Esophagus (tissue), 2 donors: ENCODE measurements around the gene CCDC61. TPM values are rescaled to one million over a fixed set of nuclear protein-coding genes. Genes with fewer than 3 reads are reported as not detected.

ENCODE experiments used
- H3K27ac ChIP-seq, 2 donors: one replicate each; pipeline ENCODE4 v1.5.1; 2013; ENCODE audit warnings: low read depth in 2 of 2, mild to moderate bottlenecking in 2 of 2, inconsistent platforms in 1 of 2, low read length in 1 of 2, moderate library complexity in 1 of 2
- H3K27me3 ChIP-seq, 2 donors: one replicate each; pipeline ENCODE4 v1.6.1; 2013; ENCODE audit warnings: low read length in 2 of 2, control low read depth in 1 of 2, mild to moderate bottlenecking in 1 of 2; ENCODE audit not compliant: insufficient read depth in 2 of 2, control insufficient read depth in 1 of 2
- H3K36me3 ChIP-seq, 2 donors: one replicate each; pipeline ENCODE4 v1.6.1; 2013; ENCODE audit warnings: low read length in 1 of 2; ENCODE audit not compliant: control insufficient read depth in 2 of 2, insufficient read depth in 2 of 2
- H3K4me1 ChIP-seq, 2 donors: one replicate each; pipeline ENCODE4 v1.6.1; 2013; ENCODE audit warnings: low read length in 1 of 2; ENCODE audit not compliant: control insufficient read depth in 2 of 2, insufficient read depth in 2 of 2
- H3K4me3 ChIP-seq, 2 donors: one replicate each; pipeline ENCODE4 v1.5.1; 2013; ENCODE audit warnings: low read length in 2 of 2, mild to moderate bottlenecking in 2 of 2, low read depth in 1 of 2, moderate library complexity in 1 of 2
- H3K9me3 ChIP-seq, 2 donors: one replicate each; pipeline ENCODE4 v1.6.1; 2013; ENCODE audit warnings: mild to moderate bottlenecking in 2 of 2, low read depth in 1 of 2, low read length in 1 of 2, moderate library complexity in 1 of 2; ENCODE audit not compliant: control insufficient read depth in 2 of 2, insufficient read depth in 1 of 2
- WGBS, 2 donors: extraction: QIAGEN DNeasy Blood & Tissue Kit; methylation state at CpG; one replicate each; pipeline ENCODE4 v1.1.7; 2013; 5-methylcytosine and 5-hydroxymethylcytosine counted together
- polyA plus RNA-seq, 2 donors: library from polyadenylated mRNA; stranded (reverse); fragments of 200-250 nt; gene quantifications; one replicate each; pipeline ENCODE4 v1.2.3, GENCODE V29; 2013
- donor health status: healthy with polysubstance abuse.
- donor health status: Bipolar disorder and iron deficiency.

Gene CCDC61
- polyA plus RNA-seq, 2 donors, result 8.1 to 12.3 TPM

GRCh38 chr19:46035986-46036743, 40.9 kb downstream of the CCDC61 start:
- H3K9me3 ChIP-seq, result no peaks in the 10 kb centered on the region
- 83 to 85% methylated on average over 13 of the region's 13 CpGs for WGBS, 2 donors
- no peaks in the 10 kb centered on the region for H3K27me3 ChIP-seq
- H3K4me1 ChIP-seq, result no peaks in the 10 kb centered on the region
- H3K36me3 ChIP-seq, result no peaks in the 10 kb centered on the region
- no peak overlapping the region for H3K27ac ChIP-seq
- H3K4me3 ChIP-seq, result no peak overlapping the region

DNA sequence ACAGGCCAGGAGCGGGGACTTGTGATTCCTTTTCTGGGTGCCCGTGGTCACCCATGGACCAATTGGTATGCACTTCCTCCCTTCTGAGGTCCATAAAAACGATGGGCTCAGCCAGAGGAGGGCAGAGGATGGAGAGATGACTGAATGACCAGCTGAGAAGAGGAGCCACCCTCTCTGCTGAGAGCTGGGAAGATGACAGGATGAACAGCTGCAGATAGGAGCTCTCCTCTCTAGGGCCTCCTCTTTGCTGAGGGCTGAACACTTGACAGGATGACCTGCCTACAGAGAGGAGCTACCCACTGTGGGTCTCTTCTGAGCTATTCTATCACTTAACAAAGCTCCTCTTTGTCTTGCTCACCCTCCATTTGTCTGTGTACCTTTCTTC, 41.5 kb downstream of the CCDC61 start:
- 63 to 72% methylated on average over 3 of the region's 3 CpGs for WGBS, 2 donors
- Histone ChIP-seq H3K4me1 (no peaks in the 10 kb centered on the region), H3K4me3 (no peak overlapping the region), H3K36me3 (no peaks in the 10 kb centered on the region), H3K27me3 (no peaks in the 10 kb centered on the region), H3K27ac (no peak overlapping the region), H3K9me3 (no peaks in the 10 kb centered on the region)

GRCh38 chr19:46040125-46040524, 44.9 kb downstream of the CCDC61 start:
- Histone ChIP-seq H3K27ac (no peak overlapping the region), H3K27me3 (no peaks in the 10 kb centered on the region)
- WGBS, 2 donors, result 72 to 88% methylated on average over 6 of the region's 6 CpGs

DNA sequence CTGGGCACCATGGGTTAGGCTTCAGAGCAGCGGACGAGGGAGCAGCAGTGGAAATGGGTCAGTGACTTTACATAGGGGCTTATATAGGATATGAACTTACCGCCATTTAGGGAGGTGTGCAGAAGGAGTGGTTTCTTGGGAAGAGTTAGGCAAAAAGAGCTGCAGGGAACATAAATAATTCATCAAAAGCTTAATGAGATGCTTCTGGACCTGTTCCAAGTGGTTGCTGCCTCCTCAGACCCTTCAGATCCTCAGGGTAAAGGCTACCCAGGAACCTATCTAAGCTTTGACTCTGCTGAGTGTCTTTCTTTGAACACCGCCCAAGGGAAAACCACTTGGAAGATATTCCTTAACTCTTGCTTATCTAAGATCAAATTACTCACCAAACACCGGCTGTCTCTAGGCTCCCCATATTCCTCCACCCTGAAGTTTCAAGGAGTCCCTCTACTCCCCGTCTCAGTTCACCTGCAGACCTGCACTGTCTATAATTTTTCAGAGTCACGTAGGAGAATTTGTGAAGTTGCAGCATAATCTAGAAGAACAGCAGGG, 45.8 kb downstream of the CCDC61 start, which contains the start of gene IGFL4:
IGFL4 (minus strand) TSS at position 51 of the 549 bp plus-strand sequence; CDS start at position 11, 40 bp downstream.
- Histone ChIP-seq H3K4me3 (no peak within 1 kb of the TSS), H3K36me3 (no peaks in the 10 kb centered on the region), H3K9me3 (no peaks in the 10 kb centered on the region), H3K27me3 (no peaks in the 10 kb centered on the region), H3K27ac (no peak within 1 kb of the TSS), H3K4me1 (no peaks in the 10 kb centered on the region)
- WGBS, 2 donors, result 40 to 41% methylated on average over 7 of the region's 7 CpGs

More at GRCh38 chr19:46040125-46040524, 44.9 kb downstream of the CCDC61 start:
- Histone ChIP-seq H3K4me1 (no peaks in the 10 kb centered on the region), H3K9me3 (no peaks in the 10 kb centered on the region), H3K36me3 (no peaks in the 10 kb centered on the region), H3K4me3 (no peak overlapping the region)

GRCh38 chr19:46042252-46042883, 47.1 kb downstream of the CCDC61 start:
- 60 to 62% methylated on average over 5 of the region's 5 CpGs for WGBS, 2 donors
- no peaks in the 10 kb centered on the region for H3K27me3 ChIP-seq
- no peaks in the 10 kb centered on the region for H3K36me3 ChIP-seq
- H3K27ac ChIP-seq, result no peak overlapping the region
- H3K9me3 ChIP-seq, result no peaks in the 10 kb centered on the region
- H3K4me1 ChIP-seq, result no peaks in the 10 kb centered on the region
- no peak overlapping the region for H3K4me3 ChIP-seq

DNA sequence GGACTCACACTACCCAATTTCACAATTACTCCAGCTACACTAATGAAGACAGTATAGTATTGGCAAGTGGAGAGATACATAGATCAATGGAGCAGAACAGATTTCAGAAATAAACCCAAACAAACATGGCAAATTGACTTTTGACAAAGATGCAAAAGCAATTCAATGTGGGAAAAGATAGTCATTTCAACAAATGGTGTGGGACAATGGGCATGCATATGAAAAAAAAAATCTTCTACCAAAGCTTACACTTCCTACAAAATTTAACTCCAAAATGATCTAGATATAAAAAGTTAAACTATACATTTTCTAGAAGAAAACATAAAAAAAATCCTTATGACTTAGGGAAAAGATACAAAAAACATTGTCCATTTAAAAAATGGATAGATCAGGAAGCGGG, 48.3 kb downstream of the CCDC61 start:
- Histone ChIP-seq H3K36me3 (no peaks in the 10 kb centered on the region), H3K4me1 (no peaks in the 10 kb centered on the region), H3K27me3 (no peaks in the 10 kb centered on the region), H3K4me3 (no peak overlapping the region), H3K9me3 (no peaks in the 10 kb centered on the region), H3K27ac (no peak overlapping the region)
- 97 to 98% methylated on average over 1 of the region's 1 CpG for WGBS, 2 donors

DNA sequence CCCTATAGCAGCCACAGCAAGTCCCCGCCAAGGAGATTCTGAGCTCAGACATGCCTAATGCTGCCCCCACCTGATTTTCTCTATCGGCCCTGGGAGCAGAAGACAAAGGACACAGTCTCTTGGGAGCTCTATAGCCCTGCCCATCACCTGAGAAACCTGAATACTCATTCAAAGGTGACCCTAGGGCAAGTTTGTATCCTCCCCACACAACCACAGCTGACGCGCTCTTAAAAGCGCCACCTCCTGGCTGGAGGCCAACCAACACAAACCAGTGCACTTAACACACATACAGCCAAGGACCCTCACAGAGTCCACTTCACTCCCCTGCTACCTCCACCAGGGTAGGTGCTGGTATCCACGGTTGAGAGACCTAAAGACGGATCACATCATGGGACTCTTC, 54.3 kb downstream of the CCDC61 start:
- no peak overlapping the region for H3K27ac ChIP-seq
- H3K27me3 ChIP-seq, result peaks cover 0 to 3% of the 10 kb centered on the region in 2 donors
- WGBS, 2 donors, result 32 to 38% methylated on average over 7 of the region's 7 CpGs
- H3K9me3 ChIP-seq, result no peaks in the 10 kb centered on the region
- no peaks in the 10 kb centered on the region for H3K36me3 ChIP-seq
- H3K4me3 ChIP-seq, result no peak overlapping the region
- no peaks in the 10 kb centered on the region for H3K4me1 ChIP-seq

DNA sequence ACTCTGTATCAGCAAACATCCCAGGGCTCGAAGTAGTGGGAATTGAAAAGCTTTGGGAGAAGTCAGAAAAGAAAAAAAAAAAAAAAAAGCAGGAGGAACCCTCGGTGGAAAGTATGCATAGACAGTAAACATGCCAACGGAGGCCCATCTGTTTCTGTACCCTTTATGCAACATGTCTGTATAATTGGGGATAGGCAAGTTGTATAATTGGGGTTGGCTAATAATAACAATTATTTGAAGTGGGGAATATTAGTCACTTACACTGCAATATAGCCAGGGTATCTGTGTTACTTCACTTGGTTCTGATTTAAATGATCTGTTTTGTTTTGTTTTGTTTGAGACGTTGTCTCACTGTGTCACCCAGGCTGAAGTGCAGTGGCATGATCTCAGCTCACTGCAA, 57.6 kb downstream of the CCDC61 start:
- H3K4me1 ChIP-seq, result no peaks in the 10 kb centered on the region
- H3K9me3 ChIP-seq, result no peaks in the 10 kb centered on the region
- no peak overlapping the region for H3K4me3 ChIP-seq
- 57 to 62% methylated on average over 4 of the region's 4 CpGs for WGBS, 2 donors
- H3K36me3 ChIP-seq, result no peaks in the 10 kb centered on the region
- peaks cover 0 to 3% of the 10 kb centered on the region in 2 donors for H3K27me3 ChIP-seq
- no peak overlapping the region for H3K27ac ChIP-seq

DNA sequence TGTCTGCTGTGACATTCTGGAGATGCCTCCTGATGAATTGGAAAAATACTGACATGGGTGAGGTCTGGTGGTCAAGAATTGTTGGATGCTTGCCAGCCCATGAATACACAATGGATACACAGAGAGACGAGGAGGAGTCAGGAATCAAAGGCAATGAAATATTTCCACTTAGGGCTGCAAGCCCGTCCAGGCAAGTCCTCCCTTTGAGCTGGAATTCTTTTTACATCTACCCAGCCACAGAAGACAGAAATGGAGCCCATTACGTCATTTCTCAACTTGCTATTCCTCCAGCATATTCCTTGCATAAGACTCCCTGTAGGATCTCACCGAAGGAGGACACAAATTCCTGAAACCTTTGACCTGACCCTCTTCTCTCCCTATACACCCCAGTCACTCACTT, 61.3 kb downstream of the CCDC61 start:
- no peaks in the 10 kb centered on the region for H3K36me3 ChIP-seq
- H3K4me3 ChIP-seq, result no peak overlapping the region
- H3K9me3 ChIP-seq, result no peaks in the 10 kb centered on the region
- H3K27me3 ChIP-seq, result no peaks in the 10 kb centered on the region
- WGBS, 2 donors, result 28 to 40% methylated on average over 4 of the region's 4 CpGs
- H3K27ac ChIP-seq, result no peak overlapping the region
- H3K4me1 ChIP-seq, result no peaks in the 10 kb centered on the region
